SK-N-SH treated with all-trans-retinoic acid at 6 μM for 48 hours (cell line): ENCODE results near the gene UCHL1.
"Not testable (repeated sequence)": the region's sequence is repeated elsewhere in the genome, so short reads cannot be mapped to it uniquely, and the experiment has no call there.

ENCODE experiments used
- ATAC-seq: fragments of 200-7000 bp; cut with Tn5 transposase; 3 replicates; pipeline ENCODE4 v1.9.1; 2020; ENCODE audit warnings: mild to moderate bottlenecking, moderate library complexity
- ARNTL ChIP-seq: fragments of 450-650 bp; formaldehyde crosslinking; IDR thresholded peaks from 2 replicates; pipeline ENCODE4 v1.5.0; 2020; ENCODE audit warnings: low read depth, mild to moderate bottlenecking, moderate library complexity, borderline replicate concordance
- BACH2 ChIP-seq: fragments of 250-450 bp; sonication (Bioruptor Pico); IDR thresholded peaks from 2 replicates; pipeline ENCODE4 v1.9.0; 2021; ENCODE audit warnings: mild to moderate bottlenecking, borderline replicate concordance
- CSDC2 ChIP-seq: fragments of 250-450 bp; sonication (Bioruptor Pico); IDR thresholded peaks from 2 replicates; pipeline ENCODE4 v1.5.0; 2020; ENCODE audit warnings: mild to moderate bottlenecking, moderate library complexity
- ESRRG ChIP-seq: fragments of 250-450 bp; sonication (Bioruptor Pico); IDR thresholded peaks from 2 replicates; pipeline ENCODE4 v1.6.1; 2021; ENCODE audit warnings: mild to moderate bottlenecking
- GLIS3 ChIP-seq: fragments of 250-450 bp; sonication (Bioruptor Pico); IDR thresholded peaks from 2 replicates; pipeline ENCODE4 v1.5.0; 2020; ENCODE audit warnings: mild to moderate bottlenecking, moderate library complexity
- OSR1 ChIP-seq: fragments of 250-450 bp; sonication (Bioruptor Pico); IDR thresholded peaks from 2 replicates; pipeline ENCODE4 v1.8.0; 2022; ENCODE audit warnings: moderate library complexity, mild to moderate bottlenecking, inconsistent platforms
- PPARA ChIP-seq: fragments of 250-450 bp; sonication (Bioruptor Pico); IDR thresholded peaks from 2 replicates; pipeline ENCODE4 v1.5.0; 2020; ENCODE audit warnings: mild to moderate bottlenecking, borderline replicate concordance
- RARB ChIP-seq: fragments of 250-450 bp; sonication (Bioruptor Pico); IDR thresholded peaks from 2 replicates; pipeline ENCODE4 v1.8.0; 2021; ENCODE audit warnings: mild to moderate bottlenecking, moderate library complexity
- SNAI2 ChIP-seq: fragments of 250-450 bp; sonication (Bioruptor Pico); IDR thresholded peaks from 2 replicates; pipeline ENCODE4 v1.5.0; 2020; ENCODE audit warnings: mild to moderate bottlenecking, moderate library complexity
- TCF4 ChIP-seq: fragments of 250-450 bp; sonication (Bioruptor Pico); IDR thresholded peaks from 2 replicates; pipeline ENCODE4 v1.8.0; 2021; ENCODE audit warnings: mild to moderate bottlenecking, moderate library complexity, borderline replicate concordance
- TOX ChIP-seq: fragments of 250-450 bp; sonication (Bioruptor Pico); IDR thresholded peaks from 2 replicates; pipeline ENCODE4 v1.8.0; 2021; ENCODE audit warnings: mild to moderate bottlenecking, moderate library complexity, borderline replicate concordance
- ZC3H10 ChIP-seq: fragments of 250-450 bp; sonication (Bioruptor Pico); IDR thresholded peaks from 2 replicates; pipeline ENCODE4 v1.5.1; 2021; ENCODE audit warnings: mild to moderate bottlenecking, moderate library complexity
- ZFP3 ChIP-seq: fragments of 250-450 bp; sonication (Bioruptor Pico); IDR thresholded peaks from 2 replicates; pipeline ENCODE4 v1.5.0; 2020; ENCODE audit warnings: mild to moderate bottlenecking, moderate library complexity
- ZFP30 ChIP-seq: fragments of 450-650 bp; formaldehyde crosslinking; IDR thresholded peaks from 2 replicates; pipeline ENCODE4 v1.5.0; 2022; ENCODE audit warnings: mild to moderate bottlenecking, moderate library complexity
- ZNF565 ChIP-seq: fragments of 450-650 bp; formaldehyde crosslinking; conservative IDR thresholded peaks from 2 replicates; pipeline ENCODE4 v1.5.0; 2020; ENCODE audit warnings: low read depth, mild to moderate bottlenecking, moderate library complexity
- ZNF70 ChIP-seq: fragments of 450-650 bp; formaldehyde crosslinking; IDR thresholded peaks from 2 replicates; pipeline ENCODE4 v1.5.0; 2020; ENCODE audit warnings: mild to moderate bottlenecking, moderate library complexity
- ZNF8 ChIP-seq: fragments of 450-650 bp; formaldehyde crosslinking; IDR thresholded peaks from 2 replicates; pipeline ENCODE4 v1.5.0; 2020; ENCODE audit warnings: mild to moderate bottlenecking, moderate library complexity
- TF ChIP-seq, protein P1 (sequence below): fragments of 250-450 bp; sonication (Bioruptor Pico); IDR thresholded peaks from 2 replicates; pipeline ENCODE4 v1.5.0; 2020; ENCODE audit warnings: mild to moderate bottlenecking, moderate library complexity
- TF ChIP-seq, protein P2 (sequence below): fragments of 250-450 bp; sonication (Bioruptor Pico); IDR thresholded peaks from 2 replicates; pipeline ENCODE4 v1.5.1; 2021; ENCODE audit warnings: mild to moderate bottlenecking, moderate library complexity
- TF ChIP-seq, protein P3 (sequence below): fragments of 250-450 bp; sonication (Bioruptor Pico); IDR thresholded peaks from 2 replicates; pipeline ENCODE4 v1.8.0; 2020; ENCODE audit warnings: mild to moderate bottlenecking, moderate library complexity, borderline replicate concordance
- TF ChIP-seq, protein P4 (sequence below): fragments of 250-450 bp; sonication (Bioruptor Pico); IDR thresholded peaks from 2 replicates; pipeline ENCODE4 v1.8.0; 2021; ENCODE audit warnings: low read depth, mild to moderate bottlenecking, moderate library complexity, borderline replicate concordance

The UCHL1 gene

DNA sequence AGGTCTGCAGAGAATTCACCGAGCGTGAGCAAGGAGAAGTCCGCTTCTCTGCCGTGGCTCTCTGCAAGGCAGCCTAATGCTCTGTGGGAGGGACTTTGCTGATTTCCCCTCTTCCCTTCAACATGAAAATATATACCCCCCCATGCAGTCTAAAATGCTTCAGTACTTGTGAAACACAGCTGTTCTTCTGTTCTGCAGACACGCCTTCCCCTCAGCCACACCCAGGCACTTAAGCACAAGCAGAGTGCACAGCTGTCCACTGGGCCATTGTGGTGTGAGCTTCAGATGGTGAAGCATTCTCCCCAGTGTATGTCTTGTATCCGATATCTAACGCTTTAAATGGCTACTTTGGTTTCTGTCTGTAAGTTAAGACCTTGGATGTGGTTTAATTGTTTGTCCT lies 11.3 kb downstream of the UCHL1 start:
- no peak for ATAC-seq
- TF ChIP-seq ZNF70 (CRISPR knock-in tag): no peak
- TF ChIP-seq TCF4 (CRISPR knock-in tag): no peak
- TF ChIP-seq, protein P1, sequence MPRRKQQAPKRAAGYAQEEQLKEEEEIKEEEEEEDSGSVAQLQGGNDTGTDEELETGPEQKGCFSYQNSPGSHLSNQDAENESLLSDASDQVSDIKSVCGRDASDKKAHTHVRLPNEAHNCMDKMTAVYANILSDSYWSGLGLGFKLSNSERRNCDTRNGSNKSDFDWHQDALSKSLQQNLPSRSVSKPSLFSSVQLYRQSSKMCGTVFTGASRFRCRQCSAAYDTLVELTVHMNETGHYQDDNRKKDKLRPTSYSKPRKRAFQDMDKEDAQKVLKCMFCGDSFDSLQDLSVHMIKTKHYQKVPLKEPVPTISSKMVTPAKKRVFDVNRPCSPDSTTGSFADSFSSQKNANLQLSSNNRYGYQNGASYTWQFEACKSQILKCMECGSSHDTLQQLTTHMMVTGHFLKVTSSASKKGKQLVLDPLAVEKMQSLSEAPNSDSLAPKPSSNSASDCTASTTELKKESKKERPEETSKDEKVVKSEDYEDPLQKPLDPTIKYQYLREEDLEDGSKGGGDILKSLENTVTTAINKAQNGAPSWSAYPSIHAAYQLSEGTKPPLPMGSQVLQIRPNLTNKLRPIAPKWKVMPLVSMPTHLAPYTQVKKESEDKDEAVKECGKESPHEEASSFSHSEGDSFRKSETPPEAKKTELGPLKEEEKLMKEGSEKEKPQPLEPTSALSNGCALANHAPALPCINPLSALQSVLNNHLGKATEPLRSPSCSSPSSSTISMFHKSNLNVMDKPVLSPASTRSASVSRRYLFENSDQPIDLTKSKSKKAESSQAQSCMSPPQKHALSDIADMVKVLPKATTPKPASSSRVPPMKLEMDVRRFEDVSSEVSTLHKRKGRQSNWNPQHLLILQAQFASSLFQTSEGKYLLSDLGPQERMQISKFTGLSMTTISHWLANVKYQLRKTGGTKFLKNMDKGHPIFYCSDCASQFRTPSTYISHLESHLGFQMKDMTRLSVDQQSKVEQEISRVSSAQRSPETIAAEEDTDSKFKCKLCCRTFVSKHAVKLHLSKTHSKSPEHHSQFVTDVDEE (CRISPR knock-in tag): no peak
- TF ChIP-seq, protein P2, sequence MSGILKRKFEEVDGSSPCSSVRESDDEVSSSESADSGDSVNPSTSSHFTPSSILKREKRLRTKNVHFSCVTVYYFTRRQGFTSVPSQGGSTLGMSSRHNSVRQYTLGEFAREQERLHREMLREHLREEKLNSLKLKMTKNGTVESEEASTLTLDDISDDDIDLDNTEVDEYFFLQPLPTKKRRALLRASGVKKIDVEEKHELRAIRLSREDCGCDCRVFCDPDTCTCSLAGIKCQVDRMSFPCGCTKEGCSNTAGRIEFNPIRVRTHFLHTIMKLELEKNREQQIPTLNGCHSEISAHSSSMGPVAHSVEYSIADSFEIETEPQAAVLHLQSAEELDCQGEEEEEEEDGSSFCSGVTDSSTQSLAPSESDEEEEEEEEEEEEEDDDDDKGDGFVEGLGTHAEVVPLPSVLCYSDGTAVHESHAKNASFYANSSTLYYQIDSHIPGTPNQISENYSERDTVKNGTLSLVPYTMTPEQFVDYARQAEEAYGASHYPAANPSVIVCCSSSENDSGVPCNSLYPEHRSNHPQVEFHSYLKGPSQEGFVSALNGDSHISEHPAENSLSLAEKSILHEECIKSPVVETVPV (CRISPR knock-in tag): no peak
- no peak for TF ChIP-seq RARB (CRISPR knock-in tag)
- no peak for TF ChIP-seq TOX
- TF ChIP-seq BACH2: no peak
- TF ChIP-seq, protein P3, sequence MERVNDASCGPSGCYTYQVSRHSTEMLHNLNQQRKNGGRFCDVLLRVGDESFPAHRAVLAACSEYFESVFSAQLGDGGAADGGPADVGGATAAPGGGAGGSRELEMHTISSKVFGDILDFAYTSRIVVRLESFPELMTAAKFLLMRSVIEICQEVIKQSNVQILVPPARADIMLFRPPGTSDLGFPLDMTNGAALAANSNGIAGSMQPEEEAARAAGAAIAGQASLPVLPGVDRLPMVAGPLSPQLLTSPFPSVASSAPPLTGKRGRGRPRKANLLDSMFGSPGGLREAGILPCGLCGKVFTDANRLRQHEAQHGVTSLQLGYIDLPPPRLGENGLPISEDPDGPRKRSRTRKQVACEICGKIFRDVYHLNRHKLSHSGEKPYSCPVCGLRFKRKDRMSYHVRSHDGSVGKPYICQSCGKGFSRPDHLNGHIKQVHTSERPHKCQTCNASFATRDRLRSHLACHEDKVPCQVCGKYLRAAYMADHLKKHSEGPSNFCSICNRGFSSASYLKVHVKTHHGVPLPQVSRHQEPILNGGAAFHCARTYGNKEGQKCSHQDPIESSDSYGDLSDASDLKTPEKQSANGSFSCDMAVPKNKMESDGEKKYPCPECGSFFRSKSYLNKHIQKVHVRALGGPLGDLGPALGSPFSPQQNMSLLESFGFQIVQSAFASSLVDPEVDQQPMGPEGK (CRISPR knock-in tag): no peak
- TF ChIP-seq OSR1 (CRISPR knock-in tag): no peak
- no peak for TF ChIP-seq ZFP3 (CRISPR knock-in tag)
- TF ChIP-seq, protein P4, sequence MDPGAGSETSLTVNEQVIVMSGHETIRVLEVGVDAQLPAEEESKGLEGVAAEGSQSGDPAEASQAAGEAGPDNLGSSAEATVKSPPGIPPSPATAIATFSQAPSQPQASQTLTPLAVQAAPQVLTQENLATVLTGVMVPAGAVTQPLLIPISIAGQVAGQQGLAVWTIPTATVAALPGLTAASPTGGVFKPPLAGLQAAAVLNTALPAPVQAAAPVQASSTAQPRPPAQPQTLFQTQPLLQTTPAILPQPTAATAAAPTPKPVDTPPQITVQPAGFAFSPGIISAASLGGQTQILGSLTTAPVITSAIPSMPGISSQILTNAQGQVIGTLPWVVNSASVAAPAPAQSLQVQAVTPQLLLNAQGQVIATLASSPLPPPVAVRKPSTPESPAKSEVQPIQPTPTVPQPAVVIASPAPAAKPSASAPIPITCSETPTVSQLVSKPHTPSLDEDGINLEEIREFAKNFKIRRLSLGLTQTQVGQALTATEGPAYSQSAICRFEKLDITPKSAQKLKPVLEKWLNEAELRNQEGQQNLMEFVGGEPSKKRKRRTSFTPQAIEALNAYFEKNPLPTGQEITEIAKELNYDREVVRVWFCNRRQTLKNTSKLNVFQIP (CRISPR knock-in tag): no peak
- no peak for TF ChIP-seq SNAI2 (CRISPR knock-in tag)
- TF ChIP-seq ZNF565 (CRISPR knock-in tag): no peak
- TF ChIP-seq ZC3H10 (CRISPR knock-in tag): no peak
- TF ChIP-seq ZNF8: no peak
- no peak for TF ChIP-seq ZFP30
- no peak for TF ChIP-seq GLIS3 (CRISPR knock-in tag)
- no peak for TF ChIP-seq PPARA (CRISPR knock-in tag)

DNA sequence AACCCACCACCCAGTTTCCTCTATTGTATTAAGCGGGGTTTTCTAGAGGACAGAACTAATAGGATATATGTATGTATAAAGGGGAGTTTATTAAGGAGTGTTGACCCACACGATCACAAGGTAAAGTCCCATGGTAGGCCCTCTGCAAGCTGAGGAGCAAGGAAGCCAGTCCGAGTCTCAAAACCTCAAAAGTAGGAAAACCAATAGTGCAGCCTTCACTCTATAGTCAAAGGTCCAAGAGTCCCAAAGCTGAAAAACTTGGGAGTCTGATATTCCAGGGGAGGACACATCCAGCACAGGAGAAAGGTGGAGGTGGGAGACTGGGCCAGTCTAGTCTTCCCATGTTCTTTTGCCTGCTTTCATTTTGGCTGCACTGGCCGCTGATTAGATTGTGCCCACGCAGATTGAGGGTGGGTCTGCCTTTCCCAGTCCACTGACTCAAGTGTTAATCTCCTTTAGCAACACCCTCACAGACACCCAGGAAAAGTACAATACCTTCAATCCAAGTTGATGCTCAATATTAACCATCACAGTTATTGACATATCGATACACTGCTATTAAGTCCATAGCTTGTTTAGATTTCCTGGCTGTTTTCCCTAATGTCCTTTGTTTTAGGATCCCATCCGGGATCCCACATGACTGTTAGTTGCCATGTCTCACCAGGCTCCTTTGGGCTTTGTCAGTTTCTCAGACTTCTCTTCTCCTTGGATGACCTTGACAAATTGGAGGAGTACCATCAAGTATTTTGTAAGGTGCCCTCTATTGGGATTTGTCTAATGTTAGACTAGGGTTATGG lies 12.2 kb downstream of the UCHL1 start:
- ATAC-seq: peak; percentile 21
- TF ChIP-seq, protein P3 (CRISPR knock-in tag): no peak
- no peak for TF ChIP-seq CSDC2 (CRISPR knock-in tag)
- no peak for TF ChIP-seq ZNF565 (CRISPR knock-in tag)

DNA sequence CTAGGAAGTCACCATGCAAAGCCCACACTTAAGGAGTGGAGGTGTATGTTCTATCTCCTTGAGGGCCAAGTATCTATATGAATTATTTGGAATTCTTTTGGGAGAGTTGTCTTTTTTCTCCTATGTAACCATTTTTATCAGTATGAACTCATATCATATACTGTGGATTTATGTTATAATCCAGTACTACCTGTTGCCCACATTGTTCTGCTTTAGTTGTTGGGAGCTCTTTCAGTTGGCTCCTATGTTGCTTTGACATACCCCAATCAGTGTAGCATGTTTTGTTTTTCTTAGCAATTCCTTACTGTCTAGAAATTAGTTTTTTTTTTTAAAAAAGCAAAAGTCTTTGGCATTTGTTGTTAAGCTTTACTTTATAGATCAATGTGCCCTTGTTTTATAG lies 13.0 kb downstream of the UCHL1 start:
- TF ChIP-seq ESRRG (CRISPR knock-in tag) (no peak), ZNF565 (CRISPR knock-in tag) (no peak), ARNTL (CRISPR knock-in tag) (no peak)
- TF ChIP-seq, protein P4 (CRISPR knock-in tag): no peak
- TF ChIP-seq, all 23 proteins: peak for 0
- ATAC-seq: peak; percentile 39

DNA sequence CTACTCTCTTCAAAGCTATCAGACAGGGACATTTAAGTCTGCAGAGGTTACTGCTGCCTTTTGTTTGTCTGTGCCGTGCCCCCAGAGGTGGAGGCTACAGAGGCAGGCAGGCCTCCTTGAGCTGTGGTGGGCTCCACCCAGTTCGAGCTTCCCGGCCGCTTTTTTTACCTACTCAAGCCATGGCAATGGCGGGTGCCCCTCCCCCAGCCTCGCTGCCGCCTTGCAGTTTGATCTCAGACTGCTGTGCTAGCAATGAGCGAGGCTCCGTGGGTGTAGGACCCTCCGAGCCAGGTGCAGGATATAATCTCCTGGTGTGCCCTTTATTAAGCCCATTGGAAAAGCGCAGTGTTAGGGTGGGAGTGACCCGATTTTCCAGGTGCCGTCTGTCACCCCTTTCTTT lies 19.2 kb downstream of the UCHL1 start:
- not testable (repeated sequence) for ATAC-seq
